HG02852 (cell line): Measurements from ENCODE around the gene CDH10.

Source experiments
- ATAC-seq: cut with Tn5 transposase; IDR thresholded peaks from one replicate; pipeline ENCODE4 v1.9.1; 2021; ENCODE audit warnings: mild to moderate bottlenecking, moderate library complexity; ENCODE audit not compliant: unreplicated experiment

Gene CDH10

GRCh38 chr5:24491490-24491889 is 153.3 kb downstream of the CDH10 start:
- ATAC-seq, result no peak

GRCh38 chr5:24487368-24488229 is 157.2 kb downstream of the CDH10 start:
- ATAC-seq, result no peak

- ATAC-seq, result no peak
Observed at GRCh38 chr5:24480952-24481351, 163.8 kb downstream of the CDH10 start.

- no peak for ATAC-seq
Observed at GRCh38 chr5:24477958-24478357, 166.8 kb downstream of the CDH10 start.

- no peak for ATAC-seq
Observed at GRCh38 chr5:24475101-24475500, 169.7 kb downstream of the CDH10 start.

GRCh38 chr5:24474685-24475084 is 170.1 kb downstream of the CDH10 start:
- ATAC-seq, result no peak

GRCh38 chr5:24472518-24472917 is 172.3 kb downstream of the CDH10 start:
- ATAC-seq, result no peak

GRCh38 chr5:24444414-24444813 is 200.4 kb downstream of the CDH10 start:
- no peak for ATAC-seq

- ATAC-seq, result no peak
Observed at GRCh38 chr5:24439465-24439864, 205.3 kb downstream of the CDH10 start.
